ENCODE data around the gene HIP1R.
A peak's percentile ranks its signal among the peaks of the same experiment; 100 is the strongest.

Gene HIP1R

DNA sequence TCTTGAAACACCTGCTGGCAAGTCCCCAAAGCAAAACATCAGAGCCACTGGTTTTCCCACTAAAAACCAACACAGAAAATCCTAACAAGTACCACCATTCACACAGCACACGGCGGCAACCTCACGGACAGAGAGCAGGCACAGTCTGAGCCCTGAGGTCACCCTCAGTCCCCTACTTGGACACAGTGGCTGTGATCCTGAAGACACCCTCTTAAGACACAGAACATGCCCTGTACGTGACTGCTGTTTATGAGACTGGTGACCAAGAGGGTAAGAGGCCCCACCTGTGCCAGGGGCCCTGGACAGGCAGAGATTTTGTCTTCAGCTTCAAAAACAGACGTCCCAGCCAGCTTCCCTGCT, 29.6 kb downstream of the HIP1R start:
- TF ChIP-seq FOXK2 (IDR thresholded peaks at IDR 0.05), result no peak
- TF ChIP-seq LEF1 (IDR thresholded peaks at IDR 0.05; ENCODE audit: borderline replicate concordance), result no peak
- no peak for TF ChIP-seq L3MBTL2 (conservative IDR thresholded peaks at IDR 0.05)
- TF ChIP-seq NFRKB (IDR thresholded peaks at IDR 0.05), result no peak
- TF ChIP-seq TARDBP (IDR thresholded peaks at IDR 0.05), result no peak
- TF ChIP-seq CTBP1 (IDR thresholded peaks at IDR 0.05; ENCODE audit: borderline replicate concordance), result no peak
- no peak for TF ChIP-seq ZNF384 (IDR thresholded peaks at IDR 0.05)
- TF ChIP-seq PKNOX1 (IDR thresholded peaks at IDR 0.05), result no peak
- TF ChIP-seq HDGF (IDR thresholded peaks at IDR 0.05; ENCODE audit: borderline replicate concordance), result no peak
- TF ChIP-seq BHLHE40 (IDR thresholded peaks at IDR 0.05; ENCODE audit: borderline replicate concordance), result no peak
- TF ChIP-seq FOXA1 (IDR thresholded peaks at IDR 0.05), result no peak
- no peak for TF ChIP-seq ELF4 (IDR thresholded peaks at IDR 0.05)
- ChIA-PET POLR2A (interaction anchor here (0.9 to 1.5 kb wide), 2 partner anchors 16 to 368 kb away, joined by 3 to 4 read pairs; partner anchors contain the start of genes MPHOSPH9 and MTRFR), CTCF (interaction anchor here (0.8 kb wide), 2 partner anchors 11 to 88 kb away, joined by 3 read pairs; no protein-coding TSS in a partner anchor)
- DNase-seq (ENCODE audit: extremely low spot score), result no peak

GRCh38 chr12:122865268-122866231, 30.3 kb downstream of the HIP1R start:
- DNase-seq (ENCODE audit: extremely low spot score), result no peak
- TF ChIP-seq FOXA1 (IDR thresholded peaks at IDR 0.05), result no peak
- no peak for TF ChIP-seq SP1 (IDR thresholded peaks at IDR 0.05)
- no peak for TF ChIP-seq TARDBP (IDR thresholded peaks at IDR 0.05)
- no peak for TF ChIP-seq ELF4 (IDR thresholded peaks at IDR 0.05)
- no peak for TF ChIP-seq FOXM1 (IDR thresholded peaks at IDR 0.05; ENCODE audit: borderline replicate concordance)
- TF ChIP-seq SUZ12 (IDR thresholded peaks at IDR 0.05), result no peak
- no peak for TF ChIP-seq FOXK2 (IDR thresholded peaks at IDR 0.05)
- TF ChIP-seq CTBP1 (IDR thresholded peaks at IDR 0.05; ENCODE audit: borderline replicate concordance), result no peak
- TF ChIP-seq BHLHE40 (IDR thresholded peaks at IDR 0.05; ENCODE audit: borderline replicate concordance), result no peak
- TF ChIP-seq PKNOX1 (IDR thresholded peaks at IDR 0.05), result no peak
- TF ChIP-seq ZNF384 (IDR thresholded peaks at IDR 0.05), result no peak
- ChIA-PET CTCF (interaction anchor here (0.8 kb wide), 1 partner anchor 12 kb away, joined by 3 read pairs; no protein-coding TSS in a partner anchor), POLR2A (interaction anchor here (0.9 to 1.5 kb wide), 2 partner anchors 15 to 367 kb away, joined by 3 to 4 read pairs; partner anchors contain the start of genes MPHOSPH9 and MTRFR)

DNA sequence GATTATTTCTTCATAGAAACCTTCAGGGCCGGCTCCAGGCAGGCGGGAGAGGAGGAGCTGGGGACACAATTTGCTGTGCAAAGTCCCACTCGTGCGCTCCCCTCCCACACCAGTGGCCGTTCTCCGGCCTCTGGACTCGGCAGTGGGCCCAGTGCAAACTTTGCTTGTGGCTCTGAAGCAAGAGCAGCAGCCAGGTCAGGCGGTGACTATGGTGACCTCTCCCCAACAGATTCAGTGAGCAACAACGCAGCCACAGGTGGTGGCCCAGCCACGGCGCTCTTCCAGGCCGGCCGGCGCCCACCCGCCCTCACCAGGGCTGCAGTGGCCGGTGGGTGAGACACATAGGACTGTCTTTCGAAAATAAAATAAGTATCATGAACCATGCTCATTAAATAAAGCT, 31.1 kb downstream of the HIP1R start:
- DNase-seq (ENCODE audit: extremely low spot score), result no peak
- TF ChIP-seq TARDBP (IDR thresholded peaks at IDR 0.05), result no peak
- no peak for TF ChIP-seq FOXA1 (IDR thresholded peaks at IDR 0.05)
- TF ChIP-seq CTBP1 (IDR thresholded peaks at IDR 0.05; ENCODE audit: borderline replicate concordance), result no peak
- no peak for TF ChIP-seq SP1 (IDR thresholded peaks at IDR 0.05)
- no peak for TF ChIP-seq FOXM1 (IDR thresholded peaks at IDR 0.05; ENCODE audit: borderline replicate concordance)
- ChIA-PET POLR2A (interaction anchor here (1.5 kb wide), 1 partner anchor 366 kb away, joined by 4 read pairs; the partner anchor contains the start of genes MPHOSPH9 and MTRFR), CTCF (no interaction called here)

DNA sequence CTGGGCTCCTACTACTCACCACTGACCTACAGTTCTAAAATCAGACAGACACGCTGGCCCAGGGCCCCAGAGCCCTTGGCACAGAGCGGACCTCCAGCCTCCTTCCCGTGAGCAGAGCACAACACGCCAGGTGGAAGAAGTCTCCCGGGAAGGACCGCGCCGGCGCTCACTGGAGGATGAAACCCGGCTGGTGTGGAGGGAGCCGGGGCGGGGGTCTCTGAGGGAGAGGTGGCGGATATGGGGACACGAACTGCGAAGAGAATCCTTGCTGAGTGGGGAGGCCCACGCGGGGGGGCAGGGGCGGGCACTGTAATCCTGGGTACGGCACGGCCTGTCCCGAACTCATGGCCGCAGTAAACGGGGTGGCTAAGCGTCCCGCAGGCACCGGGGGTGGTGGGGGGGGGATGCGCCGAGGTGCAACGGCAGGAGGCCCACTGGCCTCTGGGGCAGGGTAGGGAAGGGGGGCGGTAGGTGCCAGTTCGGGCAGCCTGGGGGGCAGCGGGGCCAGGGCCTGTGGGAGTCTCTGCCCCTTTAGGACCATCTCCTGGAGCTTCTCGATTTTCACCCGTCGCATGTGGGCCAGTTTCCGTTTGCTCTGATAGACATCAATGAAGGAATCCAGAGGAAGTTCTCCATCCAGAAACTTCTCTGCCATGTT, 31.8 kb downstream of the HIP1R start:
- ChIA-PET POLR2A (no interaction called here), CTCF (no interaction called here)
- no peak for DNase-seq (ENCODE audit: extremely low spot score)
- TF ChIP-seq TARDBP (IDR thresholded peaks at IDR 0.05) (no peak), SP1 (IDR thresholded peaks at IDR 0.05) (no peak), ARNT (IDR thresholded peaks at IDR 0.05) (no peak), FOXA1 (IDR thresholded peaks at IDR 0.05) (no peak), L3MBTL2 (conservative IDR thresholded peaks at IDR 0.05) (no peak), NFRKB (IDR thresholded peaks at IDR 0.05) (no peak), SUZ12 (IDR thresholded peaks at IDR 0.05) (no peak), LEF1 (IDR thresholded peaks at IDR 0.05; ENCODE audit: borderline replicate concordance) (no peak), ELF4 (IDR thresholded peaks at IDR 0.05) (no peak), PKNOX1 (IDR thresholded peaks at IDR 0.05) (no peak), HDGF (IDR thresholded peaks at IDR 0.05; ENCODE audit: borderline replicate concordance) (no peak), FOXM1 (IDR thresholded peaks at IDR 0.05; ENCODE audit: borderline replicate concordance) (no peak), CTBP1 (IDR thresholded peaks at IDR 0.05; ENCODE audit: borderline replicate concordance) (no peak), BHLHE40 (IDR thresholded peaks at IDR 0.05; ENCODE audit: borderline replicate concordance) (no peak), FOXK2 (IDR thresholded peaks at IDR 0.05) (no peak)

DNA sequence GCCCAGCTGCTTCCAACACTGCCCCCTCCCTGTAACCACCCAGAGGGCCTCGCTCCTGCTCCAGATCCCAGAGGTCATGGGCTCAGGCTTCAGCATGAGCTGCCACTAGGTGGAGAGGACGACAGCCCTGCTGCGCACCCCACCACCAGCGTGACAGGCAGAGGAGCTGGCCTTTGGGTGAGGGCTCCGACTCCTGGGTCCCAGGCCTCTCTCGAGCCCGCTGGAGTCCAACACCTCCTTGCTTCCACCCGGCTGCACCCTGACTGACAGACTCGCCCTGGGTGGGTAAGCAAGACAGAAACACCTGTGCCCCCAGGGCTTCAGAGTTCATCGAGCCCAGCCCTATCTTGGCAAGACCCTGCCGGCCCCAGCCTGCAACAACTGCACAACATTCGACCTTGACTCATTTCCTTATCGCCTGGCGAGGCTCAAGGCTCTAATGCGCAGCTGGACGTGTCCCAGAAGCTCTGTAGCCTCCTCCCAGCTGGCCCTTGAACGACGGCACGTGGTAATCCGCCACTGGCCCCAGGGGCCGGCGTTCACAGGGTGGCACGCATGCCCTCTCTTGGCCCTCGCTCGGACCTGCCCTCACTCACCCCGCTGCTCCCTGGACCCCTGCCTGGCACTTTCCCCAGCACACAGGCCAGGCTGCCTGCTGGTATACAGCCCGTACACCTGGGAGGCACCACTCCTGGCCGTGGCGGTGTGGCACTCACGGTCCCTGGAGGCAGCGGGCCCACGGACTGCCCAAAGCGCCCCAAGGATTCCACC, 32.6 kb downstream of the HIP1R start:
- ChIA-PET POLR2A (no interaction called here), CTCF (interaction anchor here (0.5 kb wide), 1 partner anchor 575 kb away, joined by 3 read pairs; no protein-coding TSS in a partner anchor)
- no peak for TF ChIP-seq SP1 (IDR thresholded peaks at IDR 0.05)
- TF ChIP-seq FOXK2 (IDR thresholded peaks at IDR 0.05), result no peak
- TF ChIP-seq SUZ12 (IDR thresholded peaks at IDR 0.05), result no peak
- no peak for TF ChIP-seq TARDBP (IDR thresholded peaks at IDR 0.05)
- TF ChIP-seq NFRKB (IDR thresholded peaks at IDR 0.05), result no peak
- TF ChIP-seq PKNOX1 (IDR thresholded peaks at IDR 0.05), result no peak
- no peak for TF ChIP-seq BHLHE40 (IDR thresholded peaks at IDR 0.05; ENCODE audit: borderline replicate concordance)
- no peak for TF ChIP-seq HDGF (IDR thresholded peaks at IDR 0.05; ENCODE audit: borderline replicate concordance)
- no peak for TF ChIP-seq ARNT (IDR thresholded peaks at IDR 0.05)
- TF ChIP-seq FOXM1 (IDR thresholded peaks at IDR 0.05; ENCODE audit: borderline replicate concordance), result no peak
- TF ChIP-seq ZNF384 (IDR thresholded peaks at IDR 0.05), result no peak
- peak; percentile 31 for DNase-seq (ENCODE audit: extremely low spot score)
